DND-41 (cell line): ENCODE measurements around the gene GSDMA.

Experiments used
- CTCF ChIP-seq: IDR thresholded peaks from 2 replicates; pipeline ENCODE4 v1.5.1; 2012; ENCODE audit warnings: borderline replicate concordance, low read length, moderate library complexity, mild to moderate bottlenecking; ENCODE audit not compliant: poor library complexity, severe bottlenecking; ENCODE audit errors: extremely low read depth
- EZH2 ChIP-seq: IDR thresholded peaks from 3 replicates; pipeline ENCODE4 v1.6.1; 2012; ENCODE audit warnings: borderline replicate concordance, low read depth, mild to moderate bottlenecking, moderate library complexity, low read length, inconsistent platforms; ENCODE audit not compliant: severe bottlenecking

DNA sequence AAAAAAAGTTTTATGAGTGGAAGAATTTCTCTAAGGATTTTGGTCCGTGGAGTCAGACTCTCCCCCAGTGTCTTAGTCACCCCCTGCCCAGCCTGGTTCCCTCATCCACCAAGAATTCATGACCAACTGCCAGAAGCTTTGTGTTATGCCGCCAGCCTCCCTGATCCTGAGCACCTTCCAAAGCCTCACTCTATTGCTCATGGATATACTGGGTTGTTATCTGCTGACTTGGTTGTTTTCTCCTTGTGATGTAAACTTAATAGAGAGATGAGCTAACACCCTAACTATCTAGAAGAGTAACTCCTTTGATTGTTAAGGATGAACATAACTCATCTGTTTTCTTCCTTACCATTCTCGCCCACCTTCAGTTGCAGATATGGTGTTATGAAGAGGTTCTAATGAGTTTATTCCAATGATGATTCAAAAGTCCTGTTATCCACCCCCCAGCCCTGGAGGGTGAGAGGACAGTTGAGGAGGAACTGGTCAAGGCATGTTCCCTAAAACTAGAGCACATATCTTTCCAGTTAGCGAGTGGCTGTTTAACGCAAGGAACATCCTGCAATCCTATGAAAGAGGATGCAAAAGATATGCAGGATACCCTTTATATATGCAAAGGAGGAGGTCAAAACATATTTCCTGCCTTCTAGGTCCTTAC lies 16.3 kb downstream of the GSDMA start:
- TF ChIP-seq CTCF: no peak
- TF ChIP-seq EZH2: no peak
